SU-DHL-6 (cell line): ENCODE data around the gene UBAP1.
"Not testable (repeated sequence)": the region's sequence is repeated elsewhere in the genome, so short reads cannot be mapped to it uniquely, and the experiment has no call there.

ENCODE experiments used
- H2AFZ ChIP-seq: fragments of 200-600 bp; sonication (generic); 2 replicates; pipeline ENCODE4 v1.6.1; 2014; ENCODE audit warnings: low read depth, mild to moderate bottlenecking, moderate library complexity, mixed read lengths, antibody characterized with exemption, low read length; ENCODE audit not compliant: severe bottlenecking
- H3F3A ChIP-seq: fragments of 200-600 bp; shearing (Covaris generic); 2 replicates; pipeline ENCODE4 v1.6.0; 2016; ENCODE audit warnings: antibody characterized with exemption, mild to moderate bottlenecking; ENCODE audit not compliant: insufficient read depth
- H3K27ac ChIP-seq: fragments of 200-600 bp; sonication (generic); 2 replicates; pipeline ENCODE4 v1.5.1; 2016; ENCODE audit warnings: low read depth, mild to moderate bottlenecking, low read length, moderate library complexity, mixed read lengths
- H3K27me3 ChIP-seq: fragments of 200-600 bp; sonication (generic), shearing (Covaris generic); 2 replicates; pipeline ENCODE4 v1.6.0; 2014; ENCODE audit warnings: mild to moderate bottlenecking, low read length
- H3K36me3 ChIP-seq: fragments of 200-600 bp; sonication (generic); 2 replicates; pipeline ENCODE4 v1.6.1; 2014; ENCODE audit warnings: mild to moderate bottlenecking, low read length, mixed read lengths
- H3K4me2 ChIP-seq: fragments of 300-600, 200-600 bp; shearing (Covaris generic), sonication (generic); 2 replicates; pipeline ENCODE4 v1.6.0; 2014; ENCODE audit warnings: low read length, low read depth, mild to moderate bottlenecking; ENCODE audit not compliant: poor library complexity, severe bottlenecking
- H3K4me3 ChIP-seq: fragments of 200-600 bp; sonication (generic); 2 replicates; pipeline ENCODE4 v1.5.1; 2014; ENCODE audit warnings: antibody characterized with exemption, low read length, mild to moderate bottlenecking, mixed read lengths; ENCODE audit not compliant: insufficient read depth, poor library complexity, severe bottlenecking
- H3K79me2 ChIP-seq: fragments of 200-600 bp; sonication (generic); 2 replicates; pipeline ENCODE4 v1.6.1; 2014; ENCODE audit warnings: mild to moderate bottlenecking, low read length, moderate library complexity; ENCODE audit not compliant: insufficient read depth
- H3K9ac ChIP-seq: fragments of 200-600 bp; sonication (generic); 2 replicates; pipeline ENCODE4 v1.7.0; 2014; ENCODE audit warnings: mild to moderate bottlenecking, low read length
- H3K9me2 ChIP-seq: fragments of 200-600 bp; sonication (generic); replicated peaks from 2 replicates; pipeline ENCODE4 v1.6.1; 2014; ENCODE audit warnings: low read length; ENCODE audit not compliant: insufficient read depth
- H3K9me3 ChIP-seq: fragments of 200-600 bp; sonication (generic); 2 replicates; pipeline ENCODE4 v1.6.1; 2014; ENCODE audit warnings: low read length, mixed read lengths; ENCODE audit not compliant: insufficient read depth
- H4K20me1 ChIP-seq: fragments of 200-600 bp; sonication (generic); 2 replicates; pipeline ENCODE4 v1.6.1; 2014; ENCODE audit warnings: low read depth, mild to moderate bottlenecking, antibody characterized with exemption, low read length, moderate library complexity, mixed read lengths
- EZH2phosphoT487 ChIP-seq: fragments of 200-600 bp; sonication (generic), shearing (Covaris generic); conservative IDR thresholded peaks from 2 replicates; pipeline ENCODE4 v1.6.1; 2018; ENCODE audit warnings: mild to moderate bottlenecking, antibody characterized with exemption, low read length, moderate library complexity, mixed read lengths
- TF ChIP-seq, protein P1 (sequence below): fragments of 200-600 bp; sonication (generic); IDR thresholded peaks from one replicate; pipeline ENCODE4 v1.5.1; 2017; ENCODE audit warnings: antibody characterized with exemption, mild to moderate bottlenecking, low read length, moderate library complexity; ENCODE audit not compliant: insufficient read depth, poor library complexity, severe bottlenecking

The UBAP1 gene

DNA sequence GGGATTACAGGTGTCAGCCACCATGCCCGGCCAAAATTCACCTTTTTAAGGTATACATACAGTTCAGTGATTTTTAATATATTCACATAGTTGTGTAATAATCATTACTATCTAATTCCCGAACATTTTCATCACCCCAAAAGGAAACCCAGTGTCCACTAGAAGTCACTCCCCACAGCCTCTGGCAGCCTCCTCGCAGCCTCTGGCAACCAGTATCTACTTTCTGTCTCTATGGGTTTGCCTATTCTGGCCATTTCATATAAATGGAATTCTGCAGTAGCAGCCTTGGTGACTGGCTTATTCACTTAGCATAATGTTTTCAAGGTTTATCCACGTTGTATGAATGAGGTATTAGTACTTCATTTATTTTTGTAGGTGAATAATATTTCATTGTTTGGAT lies 59.0 kb downstream of the UBAP1 start:
- Histone ChIP-seq H3K4me2 (no peak overlapping the region), H3K9ac (no peak overlapping the region), H3K79me2 (peaks cover 18% of the 10 kb centered on the region; the same call in 1 of the 2 replicates), H3K27me3 (no peaks in the 10 kb centered on the region), H3K27ac (no peak overlapping the region), H3K9me3 (no peaks in the 10 kb centered on the region), H3K4me3 (no peak overlapping the region), H4K20me1 (peaks cover 3% of the 10 kb centered on the region; the same call in 1 of the 2 replicates), H3K36me3 (peaks cover 28% of the 10 kb centered on the region), H3K9me2 (no peaks in the 10 kb centered on the region), H2AFZ (no peak overlapping the region), H3F3A (no peaks in the 10 kb centered on the region; the same call in 1 of the 2 replicates)
- TF ChIP-seq EZH2phosphoT487: no peak
- TF ChIP-seq, protein P1, sequence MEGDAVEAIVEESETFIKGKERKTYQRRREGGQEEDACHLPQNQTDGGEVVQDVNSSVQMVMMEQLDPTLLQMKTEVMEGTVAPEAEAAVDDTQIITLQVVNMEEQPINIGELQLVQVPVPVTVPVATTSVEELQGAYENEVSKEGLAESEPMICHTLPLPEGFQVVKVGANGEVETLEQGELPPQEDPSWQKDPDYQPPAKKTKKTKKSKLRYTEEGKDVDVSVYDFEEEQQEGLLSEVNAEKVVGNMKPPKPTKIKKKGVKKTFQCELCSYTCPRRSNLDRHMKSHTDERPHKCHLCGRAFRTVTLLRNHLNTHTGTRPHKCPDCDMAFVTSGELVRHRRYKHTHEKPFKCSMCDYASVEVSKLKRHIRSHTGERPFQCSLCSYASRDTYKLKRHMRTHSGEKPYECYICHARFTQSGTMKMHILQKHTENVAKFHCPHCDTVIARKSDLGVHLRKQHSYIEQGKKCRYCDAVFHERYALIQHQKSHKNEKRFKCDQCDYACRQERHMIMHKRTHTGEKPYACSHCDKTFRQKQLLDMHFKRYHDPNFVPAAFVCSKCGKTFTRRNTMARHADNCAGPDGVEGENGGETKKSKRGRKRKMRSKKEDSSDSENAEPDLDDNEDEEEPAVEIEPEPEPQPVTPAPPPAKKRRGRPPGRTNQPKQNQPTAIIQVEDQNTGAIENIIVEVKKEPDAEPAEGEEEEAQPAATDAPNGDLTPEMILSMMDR: no peak

DNA sequence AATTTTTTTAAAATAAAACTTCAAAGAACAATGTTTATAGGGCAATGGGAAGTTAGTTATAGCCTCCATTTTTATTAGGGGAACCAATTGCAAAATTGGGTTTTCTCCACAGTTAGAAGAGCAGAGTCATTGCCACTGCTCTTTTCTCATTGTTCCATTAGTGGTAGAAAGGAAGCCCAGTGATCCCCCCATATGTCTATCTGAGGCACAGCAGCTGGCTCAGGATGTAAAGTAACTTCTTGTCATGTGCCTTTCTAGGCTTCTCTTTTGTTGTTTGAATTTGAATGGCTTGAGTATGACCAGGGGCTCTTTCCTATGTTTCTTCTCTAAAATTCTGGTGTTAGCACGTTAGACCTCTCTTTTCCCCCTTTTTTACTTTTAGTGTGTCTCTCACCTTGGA lies 61.2 kb downstream of the UBAP1 start:
- no peaks in the 10 kb centered on the region for H3K9me3 ChIP-seq
- H3K9ac ChIP-seq: no peak overlapping the region

DNA sequence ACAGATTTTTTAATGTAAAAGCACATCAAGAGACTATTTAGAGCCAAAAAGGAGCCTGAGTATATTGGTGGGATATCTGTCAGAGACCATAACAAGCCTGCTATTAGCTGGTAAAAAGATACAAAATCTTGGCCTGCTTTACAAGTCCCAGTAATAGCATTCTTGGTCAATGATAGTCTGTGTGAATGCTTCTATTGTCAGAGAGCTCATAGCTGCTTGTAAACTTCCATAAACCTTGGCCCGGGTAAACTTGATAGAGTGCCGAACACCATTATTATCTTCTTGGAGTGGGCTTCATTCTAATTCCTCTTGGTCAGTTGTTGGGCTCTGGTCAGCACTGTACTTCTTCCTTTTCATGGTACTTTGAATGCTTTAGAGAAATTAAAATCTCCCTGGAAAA lies 64.0 kb downstream of the UBAP1 start:
- no peak overlapping the region for H3K4me2 ChIP-seq
- no peak overlapping the region for H2AFZ ChIP-seq
- peaks cover 11% of the 10 kb centered on the region; the same call in 1 of the 2 replicates for H3K79me2 ChIP-seq
- TF ChIP-seq, protein P1: no peak
- TF ChIP-seq EZH2phosphoT487: no peak
- H3K27ac ChIP-seq: no peak overlapping the region
- H3K9me2 ChIP-seq: no peaks in the 10 kb centered on the region
- peaks cover 9% of the 10 kb centered on the region for H3K36me3 ChIP-seq
- no peaks in the 10 kb centered on the region for H3K27me3 ChIP-seq
- H3K9ac ChIP-seq: no peak overlapping the region
- H3K4me3 ChIP-seq: no peak overlapping the region
- no peaks in the 10 kb centered on the region for H3F3A ChIP-seq
- H4K20me1 ChIP-seq: peaks cover 3% of the 10 kb centered on the region; the same call in 1 of the 2 replicates
- H3K9me3 ChIP-seq: no peaks in the 10 kb centered on the region

More for the DNA sequence above, 61.2 kb downstream of the UBAP1 start:
- no peak overlapping the region for H3K4me3 ChIP-seq
- H3K9me2 ChIP-seq: no peaks in the 10 kb centered on the region
- peaks cover 20% of the 10 kb centered on the region for H3K36me3 ChIP-seq
- H3K79me2 ChIP-seq: peaks cover 13% of the 10 kb centered on the region; the same call in 1 of the 2 replicates
- H3K27ac ChIP-seq: no peak overlapping the region
- no peak overlapping the region for H2AFZ ChIP-seq
- TF ChIP-seq, protein P1: no peak
- TF ChIP-seq EZH2phosphoT487: no peak
- H3K4me2 ChIP-seq: no peak overlapping the region
- no peaks in the 10 kb centered on the region for H3K27me3 ChIP-seq
- H3F3A ChIP-seq: no peaks in the 10 kb centered on the region
- H4K20me1 ChIP-seq: peaks cover 3% of the 10 kb centered on the region; the same call in 1 of the 2 replicates

DNA sequence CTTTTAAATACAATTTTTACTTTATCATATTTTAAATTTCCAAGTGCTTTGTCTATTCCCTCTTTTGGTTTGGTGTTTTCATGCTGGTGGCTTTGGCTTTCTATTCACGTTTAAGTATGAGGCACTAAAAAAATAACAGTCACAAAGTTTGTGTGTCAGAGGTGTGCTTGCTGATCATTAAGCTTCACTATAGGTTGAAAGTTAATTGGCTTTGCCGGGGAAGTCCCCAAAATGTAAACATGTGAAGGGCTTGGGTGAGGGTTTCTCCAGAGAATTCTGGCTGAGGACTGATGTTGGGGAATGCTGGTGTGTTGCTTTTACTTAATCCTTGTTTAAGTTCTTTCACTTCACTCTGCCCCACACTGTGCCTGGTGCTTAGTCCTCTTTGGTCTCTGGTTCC lies 66.4 kb downstream of the UBAP1 start:
- peaks cover 10% of the 10 kb centered on the region; the same call in 1 of the 2 replicates for H3K79me2 ChIP-seq
- not testable (repeated sequence) for H3K9ac ChIP-seq, H3K9me3 ChIP-seq, H3K4me2 ChIP-seq, H3K36me3 ChIP-seq, H3K4me3 ChIP-seq, H3K27me3 ChIP-seq, H3K27ac ChIP-seq, H3K9me2 ChIP-seq, H4K20me1 ChIP-seq, H2AFZ ChIP-seq, H3F3A ChIP-seq
